CD14-positive monocyte (primary cell): ENCODE data around the gene CCDC141. TPM values are rescaled to one million over a fixed set of nuclear protein-coding genes. Genes with fewer than 3 reads are reported as not detected.
A peak's percentile ranks its signal among the peaks of the same experiment; 100 is the strongest.
"Not testable (repeated sequence)": the region's sequence is repeated elsewhere in the genome, so short reads cannot be mapped to it uniquely, and the experiment has no call there.

Experiments
- DNase-seq, 3 donors: peaks; one replicate each; pipeline ENCODE4 v3.0.0-alpha.2; 2011 to 2022
- H2AFZ ChIP-seq: 2 replicates; pipeline ENCODE4 v1.6.0; 2012; ENCODE audit warnings: mild to moderate bottlenecking, low read depth, low read length, inconsistent platforms; ENCODE audit not compliant: insufficient read depth, poor library complexity, severe bottlenecking
- H3K27ac ChIP-seq, 2 donors: 1 replicate in 1 of 2; 2 replicates in 1 of 2; pipeline ENCODE4 v1.5.1; 2012 to 2013; ENCODE audit warnings: low read length in 2 of 2, control low read depth in 1 of 2, inconsistent platforms in 1 of 2, low read depth in 1 of 2, mild to moderate bottlenecking in 1 of 2
- H3K27me3 ChIP-seq, 2 donors: one replicate each; pipeline versions ENCODE4 v1.6.0 to v1.6.1; 2011 to 2013; ENCODE audit warnings: low read length in 2 of 2; ENCODE audit not compliant: control insufficient read depth in 2 of 2, insufficient read depth in 2 of 2
- H3K36me3 ChIP-seq, 2 donors: replicated peaks in 1 of 2; 1 replicate in 1 of 2; 2 replicates in 1 of 2; pipeline versions ENCODE4 v1.5.1 to v1.6.1; 2012 to 2013; ENCODE audit warnings: low read length in 2 of 2, control low read depth in 1 of 2, inconsistent platforms in 1 of 2, mild to moderate bottlenecking in 1 of 2; ENCODE audit not compliant: insufficient read depth in 2 of 2, control insufficient read depth in 1 of 2
- H3K4me1 ChIP-seq, 2 donors: 1 replicate in 1 of 2; 2 replicates in 1 of 2; pipeline versions ENCODE4 v1.5.1 to v1.6.1; 2012 to 2013; ENCODE audit warnings: low read length in 2 of 2, control low read depth in 1 of 2, inconsistent platforms in 1 of 2, mild to moderate bottlenecking in 1 of 2, moderate library complexity in 1 of 2; ENCODE audit not compliant: insufficient read depth in 2 of 2, control insufficient read depth in 1 of 2
- H3K4me2 ChIP-seq: replicated peaks from 2 replicates; pipeline ENCODE3; 2012; ENCODE audit warnings: low read length, moderate library complexity, mild to moderate bottlenecking; ENCODE audit not compliant: poor library complexity, severe bottlenecking; ENCODE audit errors: extremely low read depth
- H3K4me3 ChIP-seq, 3 experiments: fragments of 200-600 bp in 1 of 3; sonication (generic) in 1 of 3; replicated peaks in 1 of 3; 1 replicate in 2 of 3; 2 replicates in 1 of 3; pipeline ENCODE4 v1.5.1; 2011 to 2013; ENCODE audit warnings: low read length in 3 of 3, mild to moderate bottlenecking in 3 of 3, control low read depth in 2 of 3, low read depth in 2 of 3, inconsistent platforms in 1 of 3, moderate library complexity in 1 of 3
- H3K79me2 ChIP-seq: 2 replicates; pipeline ENCODE4 v1.6.0; 2012; ENCODE audit warnings: mild to moderate bottlenecking, control low read depth, inconsistent platforms, low read length, moderate library complexity; ENCODE audit not compliant: insufficient read depth
- H3K9ac ChIP-seq: 2 replicates; pipeline ENCODE4 v1.6.0; 2017; ENCODE audit warnings: low read length, mild to moderate bottlenecking; ENCODE audit not compliant: insufficient read depth, poor library complexity, severe bottlenecking
- H3K9me3 ChIP-seq, 2 donors: replicated peaks in 1 of 2; 1 replicate in 1 of 2; 2 replicates in 1 of 2; pipeline versions ENCODE4 v1.5.1 to v1.6.1; 2012 to 2013; ENCODE audit warnings: low read length in 2 of 2, control low read depth in 1 of 2; ENCODE audit not compliant: control insufficient read depth in 1 of 2, insufficient read depth in 1 of 2
- H4K20me1 ChIP-seq: 2 replicates; pipeline ENCODE4 v1.6.0; 2012; ENCODE audit warnings: mild to moderate bottlenecking, low read length, control low read depth, moderate library complexity; ENCODE audit not compliant: insufficient read depth
- H3K27ac Mint-ChIP-seq, 7 donors: one replicate each; pipeline ENCODE4 v1.8.0; 2020; ENCODE audit warnings: mild to moderate bottlenecking in 7 of 7, mixed read lengths in 7 of 7, moderate library complexity in 6 of 7, inconsistent platforms in 2 of 7
- H3K27me3 Mint-ChIP-seq, 3 donors: one replicate each; pipeline ENCODE4 v1.8.0; 2021 to 2022; ENCODE audit warnings: low read depth in 3 of 3, mild to moderate bottlenecking in 3 of 3, mixed read lengths in 3 of 3, moderate library complexity in 3 of 3, inconsistent platforms in 1 of 3
- H3K36me3 Mint-ChIP-seq, 2 donors: one replicate each; pipeline ENCODE4 v1.8.0; 2020; ENCODE audit warnings: mixed read lengths in 2 of 2, inconsistent platforms in 1 of 2, mild to moderate bottlenecking in 1 of 2
- H3K4me1 Mint-ChIP-seq: one replicate; pipeline ENCODE4 v1.8.0; 2020; ENCODE audit warnings: mild to moderate bottlenecking, mixed read lengths
- H3K4me3 Mint-ChIP-seq, 2 donors: one replicate each; pipeline ENCODE4 v1.8.0; 2020; ENCODE audit warnings: mild to moderate bottlenecking in 2 of 2, mixed read lengths in 2 of 2, moderate library complexity in 1 of 2
- H3K9me3 Mint-ChIP-seq, 7 donors: one replicate each; pipeline ENCODE4 v1.8.0; 2020 to 2022; ENCODE audit warnings: mixed read lengths in 7 of 7, mild to moderate bottlenecking in 6 of 7, moderate library complexity in 6 of 7, inconsistent platforms in 2 of 7
- WGBS: methylation state at CpG from one replicate; pipeline ENCODE4 v1.1.5; 2013; ENCODE audit warnings: missing lambda C conversion rate; ENCODE audit not compliant: insufficient coverage; 5-methylcytosine and 5-hydroxymethylcytosine counted together
- intact Hi-C, 2 donors: fragments of 100-400 bp; cut with micrococcal nuclease; formaldehyde crosslinking; loops; one replicate each; pipeline versions ENCODE4 v1.15.0 to v1.15.1; 2023
- polyA plus RNA-seq, 3 donors: library from polyadenylated mRNA; depleted of rRNA in 1 of 3; unstranded in 2 of 3; stranded (reverse) in 1 of 3; fragments of 300-500 nt in 2 of 3; fragments of >200 nt in 1 of 3; fragmentation: Illumina TruSeq in 2 of 3; gene quantifications; 1 replicate in 2 of 3; 2 replicates in 1 of 3; pipeline ENCODE4 v1.2.3, GENCODE V29; 2012 to 2021
- TF ChIP-seq, protein P1 (sequence below): fragments of 200-600 bp; IDR thresholded peaks from one replicate; pipeline ENCODE4 v1.8.0; 2022; ENCODE audit warnings: antibody characterized with exemption, mild to moderate bottlenecking

Gene CCDC141
- polyA plus RNA-seq, 3 donors: not detected

DNA sequence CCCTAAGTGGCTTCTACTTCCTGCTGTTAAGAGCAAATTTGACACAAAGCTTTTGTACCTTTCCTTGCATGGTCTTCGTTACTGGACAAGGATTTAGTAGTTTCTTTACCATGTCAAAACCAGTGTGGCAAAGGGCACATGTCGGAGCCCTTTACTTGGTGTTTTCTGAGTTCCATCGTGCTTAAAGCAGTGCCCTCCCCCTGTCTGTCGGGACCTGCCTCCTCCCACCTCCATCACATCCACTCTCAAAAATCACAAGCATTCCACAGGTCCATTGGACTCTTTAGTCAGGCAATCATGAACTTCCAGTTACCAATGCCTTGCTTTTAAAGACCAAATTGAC, 763 bp downstream of the CCDC141 start:
- TF ChIP-seq, protein P1, sequence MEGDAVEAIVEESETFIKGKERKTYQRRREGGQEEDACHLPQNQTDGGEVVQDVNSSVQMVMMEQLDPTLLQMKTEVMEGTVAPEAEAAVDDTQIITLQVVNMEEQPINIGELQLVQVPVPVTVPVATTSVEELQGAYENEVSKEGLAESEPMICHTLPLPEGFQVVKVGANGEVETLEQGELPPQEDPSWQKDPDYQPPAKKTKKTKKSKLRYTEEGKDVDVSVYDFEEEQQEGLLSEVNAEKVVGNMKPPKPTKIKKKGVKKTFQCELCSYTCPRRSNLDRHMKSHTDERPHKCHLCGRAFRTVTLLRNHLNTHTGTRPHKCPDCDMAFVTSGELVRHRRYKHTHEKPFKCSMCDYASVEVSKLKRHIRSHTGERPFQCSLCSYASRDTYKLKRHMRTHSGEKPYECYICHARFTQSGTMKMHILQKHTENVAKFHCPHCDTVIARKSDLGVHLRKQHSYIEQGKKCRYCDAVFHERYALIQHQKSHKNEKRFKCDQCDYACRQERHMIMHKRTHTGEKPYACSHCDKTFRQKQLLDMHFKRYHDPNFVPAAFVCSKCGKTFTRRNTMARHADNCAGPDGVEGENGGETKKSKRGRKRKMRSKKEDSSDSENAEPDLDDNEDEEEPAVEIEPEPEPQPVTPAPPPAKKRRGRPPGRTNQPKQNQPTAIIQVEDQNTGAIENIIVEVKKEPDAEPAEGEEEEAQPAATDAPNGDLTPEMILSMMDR: no peak
- no peak overlapping the region for H3K4me3 ChIP-seq
- H3K4me1 ChIP-seq: no peaks in the 10 kb centered on the region
- Mint-ChIP-seq H3K27me3 (peaks cover 0 to 2% (median 0%) of the 10 kb centered on the region in 3 donors), H3K27ac (no peak overlapping the region), H3K36me3 (no peaks in the 10 kb centered on the region), H3K4me1 (peaks cover 15% of the 10 kb centered on the region), H3K9me3 (no peaks in the 10 kb centered on the region), H3K4me3 (peak overlapping the region in 1 of 2 donors; percentile 28)
- no peak overlapping the region for H3K27ac ChIP-seq
- H3K27me3 ChIP-seq: no peaks in the 10 kb centered on the region
- DNase-seq: no peak
- no peak overlapping the region for H3K4me2 ChIP-seq
- intact Hi-C loops: no loop called here
- no peaks in the 10 kb centered on the region for H4K20me1 ChIP-seq
- WGBS: 69% methylated on average over 4 of the region's 4 CpGs
- H3K36me3 ChIP-seq: no peaks in the 10 kb centered on the region
- peak overlapping the region; percentile 74 for H2AFZ ChIP-seq
- H3K9ac ChIP-seq: no peak overlapping the region
- no peaks in the 10 kb centered on the region for H3K79me2 ChIP-seq
- no peaks in the 10 kb centered on the region for H3K9me3 ChIP-seq

GRCh38 chr2:179048099-179048498, 1.8 kb downstream of the CCDC141 start:
- no peaks in the 10 kb centered on the region for H3K36me3 ChIP-seq
- H3K9ac ChIP-seq: no peak overlapping the region
- no peak overlapping the region for H3K27ac ChIP-seq
- no peaks in the 10 kb centered on the region for H3K4me1 ChIP-seq
- H3K4me1 Mint-ChIP-seq: peaks cover 15% of the 10 kb centered on the region
- no peak overlapping the region for H3K4me3 ChIP-seq
- TF ChIP-seq, protein P1: no peak
- no peaks in the 10 kb centered on the region for H4K20me1 ChIP-seq
- no peaks in the 10 kb centered on the region for H3K9me3 ChIP-seq
- H3K4me2 ChIP-seq: no peak overlapping the region
- intact Hi-C loops: no loop called here
- DNase-seq: no peak
- H3K4me3 Mint-ChIP-seq: no peak overlapping the region
- H3K9me3 Mint-ChIP-seq: peaks cover 0 to 2% (median 0%) of the 10 kb centered on the region in 7 donors
- peaks cover 0 to 2% (median 0%) of the 10 kb centered on the region in 3 donors for H3K27me3 Mint-ChIP-seq
- no peak overlapping the region for H2AFZ ChIP-seq
- no peaks in the 10 kb centered on the region for H3K27me3 ChIP-seq
- no peak overlapping the region for H3K27ac Mint-ChIP-seq
- no peaks in the 10 kb centered on the region for H3K79me2 ChIP-seq
- no peaks in the 10 kb centered on the region for H3K36me3 Mint-ChIP-seq
- WGBS: no CpG with 5 or more reads among the region's 2 CpGs

DNA sequence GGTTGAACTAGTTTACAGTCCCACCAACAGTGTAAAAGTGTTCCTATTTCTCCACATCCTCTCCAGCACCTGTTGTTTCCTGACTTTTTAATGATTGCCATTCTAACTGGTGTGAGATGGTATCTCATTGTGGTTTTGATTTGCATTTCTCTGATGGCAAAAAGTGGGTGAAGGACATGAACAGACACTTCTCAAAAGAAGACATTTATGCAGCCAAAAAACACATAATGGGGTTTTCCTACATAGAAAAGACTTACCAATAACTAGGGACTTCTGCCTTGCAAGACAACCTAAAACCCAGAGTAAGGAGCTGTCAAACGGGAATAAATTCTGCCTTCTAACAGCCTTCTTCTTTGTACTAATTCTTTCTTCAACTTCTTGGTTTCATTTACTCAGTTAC, 4.3 kb downstream of the CCDC141 start:
- H3K27me3 Mint-ChIP-seq, DNase-seq, H4K20me1 ChIP-seq, H3K9me3 Mint-ChIP-seq, H3K4me3 Mint-ChIP-seq, H3K27ac ChIP-seq, H3K4me3 ChIP-seq, intact Hi-C loops, H3K4me1 ChIP-seq, H3K36me3 Mint-ChIP-seq, H3K79me2 ChIP-seq, H3K27me3 ChIP-seq, H2AFZ ChIP-seq, H3K4me2 ChIP-seq, H3K9ac ChIP-seq, H3K27ac Mint-ChIP-seq, H3K36me3 ChIP-seq, H3K9me3 ChIP-seq: not testable (repeated sequence)
- H3K4me1 Mint-ChIP-seq: peaks cover 15% of the 10 kb centered on the region
- no CpG with 5 or more reads among the region's 1 CpG for WGBS
